ENCODE results near the gene IL1RAPL2.

DNA sequence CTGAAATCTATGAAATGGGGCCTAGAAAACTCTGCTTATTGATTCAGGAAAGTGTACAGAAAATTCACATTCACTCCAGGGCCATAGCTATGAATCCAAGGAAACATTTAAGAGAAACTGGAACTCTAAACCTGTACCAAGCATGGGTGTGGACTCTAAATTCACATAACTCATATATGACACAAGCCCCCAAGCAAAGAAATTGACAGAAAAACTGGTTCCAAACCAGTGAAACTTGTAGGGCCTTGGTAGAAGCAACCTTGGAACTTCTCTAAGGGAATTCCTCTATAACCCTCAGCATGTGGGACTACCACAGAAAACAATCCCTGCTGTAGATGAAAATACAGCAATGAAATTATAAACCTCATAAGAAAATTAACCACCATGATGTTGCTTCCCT is 1149.7 kb downstream of the IL1RAPL2 start:
- TF ChIP-seq, protein P1, sequence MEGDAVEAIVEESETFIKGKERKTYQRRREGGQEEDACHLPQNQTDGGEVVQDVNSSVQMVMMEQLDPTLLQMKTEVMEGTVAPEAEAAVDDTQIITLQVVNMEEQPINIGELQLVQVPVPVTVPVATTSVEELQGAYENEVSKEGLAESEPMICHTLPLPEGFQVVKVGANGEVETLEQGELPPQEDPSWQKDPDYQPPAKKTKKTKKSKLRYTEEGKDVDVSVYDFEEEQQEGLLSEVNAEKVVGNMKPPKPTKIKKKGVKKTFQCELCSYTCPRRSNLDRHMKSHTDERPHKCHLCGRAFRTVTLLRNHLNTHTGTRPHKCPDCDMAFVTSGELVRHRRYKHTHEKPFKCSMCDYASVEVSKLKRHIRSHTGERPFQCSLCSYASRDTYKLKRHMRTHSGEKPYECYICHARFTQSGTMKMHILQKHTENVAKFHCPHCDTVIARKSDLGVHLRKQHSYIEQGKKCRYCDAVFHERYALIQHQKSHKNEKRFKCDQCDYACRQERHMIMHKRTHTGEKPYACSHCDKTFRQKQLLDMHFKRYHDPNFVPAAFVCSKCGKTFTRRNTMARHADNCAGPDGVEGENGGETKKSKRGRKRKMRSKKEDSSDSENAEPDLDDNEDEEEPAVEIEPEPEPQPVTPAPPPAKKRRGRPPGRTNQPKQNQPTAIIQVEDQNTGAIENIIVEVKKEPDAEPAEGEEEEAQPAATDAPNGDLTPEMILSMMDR (IDR thresholded peaks at IDR 0.05): no peak
- TF ChIP-seq EZH2phosphoT487 (IDR thresholded peaks at IDR 0.05) (no peak), EZH2 (IDR thresholded peaks at IDR 0.05) (no peak)

Measured in neural progenitor cell (in vitro differentiated cells).